Peyer's patch (tissue), 4 donors: ENCODE data around the gene C11orf54. TPM values are rescaled to one million over a fixed set of nuclear protein-coding genes. Genes with fewer than 3 reads are reported as not detected.

Experiments used
- DNase-seq, 3 donors: peaks; one replicate each; pipeline ENCODE4 v3.0.0-alpha.2; 2017 to 2019
- H3K27ac ChIP-seq, 4 donors: fragments of 200-600 bp; sonication (generic); one replicate each; pipeline ENCODE4 v1.5.1; 2016 to 2019
- H3K27me3 ChIP-seq, 2 donors: fragments of 200-600 bp; sonication (generic); one replicate each; pipeline ENCODE4 v1.5.1; 2019
- H3K36me3 ChIP-seq, 3 donors: fragments of 200-600 bp; sonication (generic); one replicate each; pipeline ENCODE4 v1.5.1; 2016 to 2019
- H3K4me1 ChIP-seq, 4 donors: fragments of 200-600 bp; sonication (generic); one replicate each; pipeline ENCODE4 v1.5.1; 2016 to 2019
- H3K4me3 ChIP-seq, 4 donors: fragments of 200-600 bp; sonication (generic); 1 replicate in 3 of 4; 2 replicates in 1 of 4; pipeline ENCODE4 v1.5.1; 2016 to 2019; ENCODE audit warnings: mild to moderate bottlenecking in 1 of 4
- H3K9me3 ChIP-seq, 4 donors: fragments of 200-600 bp; sonication (generic); one replicate each; pipeline ENCODE4 v1.5.1; 2016 to 2019; ENCODE audit warnings: mild to moderate bottlenecking in 1 of 4
- POLR2A ChIP-seq, 2 donors: fragments of 450-650 bp; IDR thresholded peaks; one replicate each; pipeline ENCODE4 v1.5.1; 2017; ENCODE audit warnings: antibody characterized with exemption in 2 of 2, mild to moderate bottlenecking in 2 of 2, moderate library complexity in 2 of 2
- total RNA-seq, 4 donors: library from RNA; depleted of rRNA; stranded (reverse); fragments of >200 nt; gene quantifications; one replicate each; pipeline ENCODE4 v1.1.0, GENCODE V29; 2016
- TF ChIP-seq, protein P1 (sequence below), 6 experiments: fragments of 450-650 bp in 4 of 6; fragments of 200-600 bp in 2 of 6; sonication (generic) in 1 of 6; IDR thresholded peaks; one replicate each; pipeline ENCODE4 v1.5.1; 2017 to 2019; ENCODE audit warnings: antibody characterized with exemption in 6 of 6, mild to moderate bottlenecking in 3 of 6, moderate library complexity in 1 of 6

Gene C11orf54
- total RNA-seq, 4 donors from 2014 or later = 33.8 to 130 (median 69.0) TPM

DNA sequence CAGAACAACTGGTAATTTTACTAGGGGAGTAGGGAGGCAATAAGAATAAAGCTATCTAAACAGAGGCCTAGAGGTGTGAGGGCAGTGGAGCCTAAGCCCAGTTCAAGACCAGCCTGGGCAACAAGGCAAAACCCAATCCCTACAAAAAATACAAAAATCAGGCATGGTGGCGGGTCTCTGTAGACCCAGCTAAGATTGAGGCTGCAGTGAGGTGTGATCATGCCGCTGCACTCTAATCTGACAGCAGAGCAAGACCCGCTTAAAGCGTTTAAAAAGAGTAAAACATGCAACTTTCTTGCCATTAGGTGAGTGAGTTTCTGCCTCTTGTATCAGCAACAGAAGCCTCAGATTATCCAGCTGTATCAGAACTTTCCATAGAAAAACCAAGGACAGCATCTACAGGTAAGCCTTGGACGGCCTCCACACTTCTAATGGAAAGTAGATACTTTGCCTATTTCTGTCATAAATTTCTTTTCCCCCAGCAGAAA lies 12.3 kb upstream of the C11orf54 start:
- Histone ChIP-seq H3K36me3 (peaks cover 0 to 87% (median 5%) of the 10 kb centered on the region in 3 donors), H3K4me1 (no peaks in the 10 kb centered on the region), H3K9me3 (no peaks in the 10 kb centered on the region), H3K27me3 (no peaks in the 10 kb centered on the region), H3K27ac (no peak overlapping the region), H3K4me3 (no peak overlapping the region)
- no peak for DNase-seq
- TF ChIP-seq POLR2A (IDR thresholded peaks at IDR 0.05) = no peak
- TF ChIP-seq, protein P1, sequence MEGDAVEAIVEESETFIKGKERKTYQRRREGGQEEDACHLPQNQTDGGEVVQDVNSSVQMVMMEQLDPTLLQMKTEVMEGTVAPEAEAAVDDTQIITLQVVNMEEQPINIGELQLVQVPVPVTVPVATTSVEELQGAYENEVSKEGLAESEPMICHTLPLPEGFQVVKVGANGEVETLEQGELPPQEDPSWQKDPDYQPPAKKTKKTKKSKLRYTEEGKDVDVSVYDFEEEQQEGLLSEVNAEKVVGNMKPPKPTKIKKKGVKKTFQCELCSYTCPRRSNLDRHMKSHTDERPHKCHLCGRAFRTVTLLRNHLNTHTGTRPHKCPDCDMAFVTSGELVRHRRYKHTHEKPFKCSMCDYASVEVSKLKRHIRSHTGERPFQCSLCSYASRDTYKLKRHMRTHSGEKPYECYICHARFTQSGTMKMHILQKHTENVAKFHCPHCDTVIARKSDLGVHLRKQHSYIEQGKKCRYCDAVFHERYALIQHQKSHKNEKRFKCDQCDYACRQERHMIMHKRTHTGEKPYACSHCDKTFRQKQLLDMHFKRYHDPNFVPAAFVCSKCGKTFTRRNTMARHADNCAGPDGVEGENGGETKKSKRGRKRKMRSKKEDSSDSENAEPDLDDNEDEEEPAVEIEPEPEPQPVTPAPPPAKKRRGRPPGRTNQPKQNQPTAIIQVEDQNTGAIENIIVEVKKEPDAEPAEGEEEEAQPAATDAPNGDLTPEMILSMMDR (IDR thresholded peaks at IDR 0.05) = no peak

DNA sequence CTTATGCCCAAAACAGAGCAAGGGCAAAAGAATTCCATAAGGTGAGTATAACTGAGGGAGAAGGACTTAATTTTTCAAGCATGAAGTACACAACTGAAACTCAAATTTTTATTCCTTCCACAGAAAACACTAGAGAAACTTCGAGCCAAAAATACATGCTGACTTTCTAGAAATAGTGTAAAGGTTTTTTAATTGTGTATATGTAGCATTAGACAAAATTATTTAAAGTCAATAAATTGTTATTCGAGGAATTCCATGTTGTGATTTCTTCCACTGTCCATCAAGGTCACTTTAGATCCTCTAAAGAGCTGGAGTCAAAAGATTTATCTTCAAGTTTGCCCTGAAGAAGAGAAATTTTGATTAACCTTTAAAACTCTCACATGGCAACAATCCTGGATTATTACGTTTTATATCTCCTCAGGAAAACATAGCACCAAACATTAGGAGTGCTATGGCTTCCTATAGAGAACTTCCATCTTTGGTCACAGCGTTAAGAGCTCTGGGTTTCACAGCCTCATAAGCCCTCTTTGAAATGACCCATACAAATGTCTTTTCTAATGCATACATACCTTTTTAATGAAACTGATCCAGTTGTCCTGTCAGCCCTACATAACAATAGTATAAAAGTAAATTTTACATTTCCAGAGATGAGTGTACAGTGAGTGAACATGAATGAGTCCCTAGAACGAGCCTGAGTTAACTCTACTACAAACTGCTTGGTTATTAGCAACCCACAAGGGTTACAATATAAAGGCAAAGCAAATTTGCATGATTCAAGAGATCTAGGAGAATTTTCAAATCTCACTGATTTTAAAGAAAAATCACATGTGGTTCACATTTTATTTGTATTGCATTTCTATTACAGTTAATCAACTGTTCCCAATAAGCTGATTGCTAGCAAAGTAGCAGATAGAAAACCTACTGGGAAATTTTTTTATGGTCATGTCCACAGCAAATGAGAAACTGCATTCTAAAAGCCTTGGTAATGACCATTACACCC lies 11.1 kb upstream of the C11orf54 start:
- Histone ChIP-seq H3K27me3 (no peaks in the 10 kb centered on the region), H3K27ac (no peak overlapping the region), H3K36me3 (peaks cover 0 to 98% (median 5%) of the 10 kb centered on the region in 3 donors), H3K4me3 (no peak overlapping the region), H3K9me3 (no peaks in the 10 kb centered on the region), H3K4me1 (no peaks in the 10 kb centered on the region)
- no peak for DNase-seq
- no peak for TF ChIP-seq POLR2A (IDR thresholded peaks at IDR 0.05)
- TF ChIP-seq, protein P1 (IDR thresholded peaks at IDR 0.05) = no peak

DNA sequence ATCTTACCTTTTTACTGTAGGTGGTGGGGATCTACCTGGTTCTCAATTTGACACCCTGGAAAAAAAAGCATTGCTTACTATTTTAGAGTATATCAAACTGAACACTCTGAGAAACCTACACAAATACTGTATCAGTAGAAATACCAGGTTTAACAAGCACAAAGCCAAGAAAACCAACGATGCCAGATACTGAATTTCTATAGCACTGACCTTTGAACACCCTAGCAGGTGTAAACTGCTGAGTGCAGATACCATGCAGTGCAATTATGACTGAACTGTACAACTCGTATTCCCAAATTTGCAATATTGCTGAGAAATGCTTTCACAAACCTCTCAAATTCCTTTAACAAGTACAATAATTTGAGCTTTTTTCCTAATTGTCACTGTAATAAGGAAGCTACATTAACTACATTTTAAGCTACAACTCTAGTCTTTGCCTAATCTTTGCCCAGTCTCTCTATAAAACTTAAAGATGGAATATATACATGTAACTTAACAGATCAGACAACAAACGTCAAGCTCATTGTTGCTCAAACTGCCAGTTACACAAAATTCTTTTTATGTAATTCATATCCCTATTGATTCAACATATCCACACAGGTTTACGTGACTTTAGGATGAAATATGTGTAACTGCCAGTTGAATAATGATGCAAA lies 9.1 kb upstream of the C11orf54 start:
- no peak for TF ChIP-seq POLR2A (IDR thresholded peaks at IDR 0.05)
- TF ChIP-seq, protein P1 (IDR thresholded peaks at IDR 0.05) = no peak
- no peak for DNase-seq
- no peak overlapping the region for H3K4me3 ChIP-seq
- no peaks in the 10 kb centered on the region for H3K27me3 ChIP-seq
- H3K27ac ChIP-seq = no peak overlapping the region
- H3K4me1 ChIP-seq = peaks cover 0 to 5% (median 0%) of the 10 kb centered on the region in 4 donors
- no peaks in the 10 kb centered on the region for H3K9me3 ChIP-seq
- H3K36me3 ChIP-seq = peaks cover 0 to 98% (median 5%) of the 10 kb centered on the region in 3 donors

DNA sequence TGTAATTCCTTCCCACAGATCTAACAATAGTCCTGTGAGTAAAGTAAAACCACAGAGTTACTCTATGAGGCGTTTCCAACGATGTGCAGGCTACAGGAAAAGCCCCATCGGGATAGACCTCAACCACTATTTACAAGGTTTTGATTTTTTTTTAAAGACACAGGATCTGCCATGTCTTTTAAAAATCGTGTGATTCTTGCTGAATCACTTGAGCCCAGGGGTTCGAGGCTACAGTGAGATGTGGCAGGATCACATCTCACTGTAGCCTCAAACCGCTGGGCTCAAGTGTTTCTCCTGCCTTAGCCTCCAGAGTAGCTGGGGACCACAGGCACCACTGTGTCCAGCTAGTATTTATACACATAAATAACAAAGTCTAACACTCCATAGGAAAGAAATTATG lies 8.0 kb upstream of the C11orf54 start:
- DNase-seq = no peak
- Histone ChIP-seq H3K27ac (no peak overlapping the region), H3K4me1 (peaks cover 0 to 14% (median 4%) of the 10 kb centered on the region in 4 donors), H3K27me3 (no peaks in the 10 kb centered on the region), H3K4me3 (no peak overlapping the region), H3K36me3 (peaks cover 0 to 100% (median 5%) of the 10 kb centered on the region in 3 donors), H3K9me3 (no peaks in the 10 kb centered on the region)
- TF ChIP-seq, protein P1 (IDR thresholded peaks at IDR 0.05) = no peak
- TF ChIP-seq POLR2A (IDR thresholded peaks at IDR 0.05) = no peak

DNA sequence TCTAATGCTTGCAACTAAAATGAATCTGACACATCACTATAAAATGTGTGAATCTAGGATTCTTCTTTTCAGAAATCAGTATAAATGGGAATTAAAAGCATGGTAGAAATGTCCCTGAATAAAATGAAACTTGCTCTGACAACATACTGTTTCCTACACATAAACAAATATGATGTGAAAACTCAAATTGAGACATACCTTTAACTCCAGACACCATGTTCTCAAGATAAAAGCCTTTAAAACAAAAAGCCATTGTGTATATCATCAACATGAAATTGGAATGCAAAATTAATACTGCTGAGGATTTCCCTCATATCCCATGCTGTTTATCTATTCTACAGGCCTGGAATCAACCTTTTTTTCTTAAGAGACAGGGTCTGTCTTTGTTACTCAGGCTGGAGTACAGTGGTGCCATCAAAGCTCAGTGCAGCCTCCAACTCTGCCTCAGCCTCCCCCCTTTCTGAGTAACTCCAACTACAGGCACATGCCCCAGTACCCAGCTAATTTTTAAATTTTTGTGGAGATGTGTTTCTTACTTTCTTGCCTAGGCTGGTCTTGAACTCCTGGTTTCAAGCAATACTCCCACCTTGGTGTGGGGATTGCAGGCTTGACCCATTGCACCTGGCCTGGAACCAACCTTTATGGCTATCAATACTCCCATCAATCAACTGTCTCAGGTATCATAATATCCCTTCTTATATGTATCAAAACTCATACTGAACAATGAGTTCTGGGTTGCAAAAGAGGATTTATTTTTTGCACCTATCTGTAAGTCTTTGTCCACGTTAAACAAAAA lies 6.8 kb upstream of the C11orf54 start:
- no peak for DNase-seq
- Histone ChIP-seq H3K36me3 (peaks cover 0 to 95% (median 5%) of the 10 kb centered on the region in 3 donors), H3K9me3 (no peaks in the 10 kb centered on the region), H3K4me3 (no peak overlapping the region), H3K4me1 (peaks cover 0 to 26% (median 10%) of the 10 kb centered on the region in 4 donors), H3K27ac (no peak overlapping the region), H3K27me3 (no peaks in the 10 kb centered on the region)
- no peak for TF ChIP-seq POLR2A (IDR thresholded peaks at IDR 0.05)
- TF ChIP-seq, protein P1 (IDR thresholded peaks at IDR 0.05) = no peak
